HG03520 (cell line): ENCODE measurements around the gene C10orf120.

Source experiments
- ATAC-seq: cut with Tn5 transposase; IDR thresholded peaks from one replicate; pipeline ENCODE4 v1.9.1; 2021; ENCODE audit warnings: mild to moderate bottlenecking, moderate library complexity; ENCODE audit not compliant: unreplicated experiment

C10orf120 gene

GRCh38 chr10:122699796-122700455 lies at the start of gene C10orf120:
C10orf120 (minus strand) TSS chr10:122699846; CDS start chr10:122699790, 56 bp downstream.
- ATAC-seq: no peak

- no peak for ATAC-seq
These were observed 48.9 kb upstream of the C10orf120 start for GRCh38 chr10:122748496-122748895.

- no peak for ATAC-seq
These were observed 46.8 kb upstream of the C10orf120 start for GRCh38 chr10:122746408-122746807.

GRCh38 chr10:122744257-122744656 lies 44.6 kb upstream of the C10orf120 start:
- no peak for ATAC-seq

- no peak for ATAC-seq
These were observed 41.0 kb upstream of the C10orf120 start for GRCh38 chr10:122740640-122741039.

GRCh38 chr10:122738031-122738430 lies 38.4 kb upstream of the C10orf120 start:
- no peak for ATAC-seq

- ATAC-seq: no peak
These were observed 34.5 kb upstream of the C10orf120 start for GRCh38 chr10:122733931-122734665.

GRCh38 chr10:122733443-122733842 lies 33.8 kb upstream of the C10orf120 start:
- no peak for ATAC-seq

GRCh38 chr10:122730238-122730637 lies 30.6 kb upstream of the C10orf120 start:
- ATAC-seq: no peak

- no peak for ATAC-seq
These were observed 29.5 kb upstream of the C10orf120 start for GRCh38 chr10:122729126-122729525.

GRCh38 chr10:122727426-122727825 lies 27.8 kb upstream of the C10orf120 start:
- ATAC-seq: no peak

- ATAC-seq: no peak
These were observed 26.1 kb upstream of the C10orf120 start for GRCh38 chr10:122725768-122726167.

- ATAC-seq: no peak
These were observed 25.4 kb upstream of the C10orf120 start for GRCh38 chr10:122725006-122725405.

GRCh38 chr10:122721111-122721510 lies 21.5 kb upstream of the C10orf120 start:
- no peak for ATAC-seq

GRCh38 chr10:122716025-122716424 lies 16.4 kb upstream of the C10orf120 start:
- ATAC-seq: no peak

- ATAC-seq: no peak
These were observed 15.9 kb upstream of the C10orf120 start for GRCh38 chr10:122715576-122715975.

GRCh38 chr10:122713091-122713885 lies 13.6 kb upstream of the C10orf120 start:
- no peak for ATAC-seq

GRCh38 chr10:122710576-122710975 lies 10.9 kb upstream of the C10orf120 start:
- ATAC-seq: no peak

GRCh38 chr10:122709971-122710370 lies 10.3 kb upstream of the C10orf120 start:
- ATAC-seq: no peak

- no peak for ATAC-seq
These were observed 7.9 kb upstream of the C10orf120 start for GRCh38 chr10:122707535-122707934.

GRCh38 chr10:122706947-122707346 lies 7.3 kb upstream of the C10orf120 start:
- no peak for ATAC-seq

GRCh38 chr10:122706467-122706866 lies 6.8 kb upstream of the C10orf120 start:
- ATAC-seq: no peak
